Activated CD8-positive, alpha-beta memory T cell treated with anti-CD3 and anti-CD28 coated beads for 24 hours (primary cell): ENCODE results near the gene NEURL3.

Experiments used
- DNase-seq: peaks from one replicate; pipeline ENCODE4 v3.0.0-alpha.2; 2020

The NEURL3 gene

GRCh38 chr2:96527286-96528005, 22.3 kb upstream of the NEURL3 start:
- DNase-seq: peak; percentile 86

GRCh38 chr2:96526615-96527285, 21.6 kb upstream of the NEURL3 start:
- peak; percentile 61 for DNase-seq

GRCh38 chr2:96526101-96526591, 21.0 kb upstream of the NEURL3 start:
- peak; percentile 59 for DNase-seq

- peak; percentile 59 for DNase-seq
Measured at GRCh38 chr2:96525211-96525507, 20.0 kb upstream of the NEURL3 start.

- DNase-seq: peak; percentile 59
Measured at GRCh38 chr2:96524482-96525210, 19.5 kb upstream of the NEURL3 start.

GRCh38 chr2:96523659-96524481, 18.7 kb upstream of the NEURL3 start:
- DNase-seq: no peak

- no peak for DNase-seq
Measured at GRCh38 chr2:96522304-96523203, 17.4 kb upstream of the NEURL3 start.

GRCh38 chr2:96521219-96521618, 16.1 kb upstream of the NEURL3 start:
- no peak for DNase-seq

GRCh38 chr2:96520697-96521096, 15.5 kb upstream of the NEURL3 start:
- DNase-seq: no peak

- DNase-seq: no peak
Measured at GRCh38 chr2:96520231-96520630, 15.1 kb upstream of the NEURL3 start.

- DNase-seq: no peak
Measured at GRCh38 chr2:96517079-96517478, 11.9 kb upstream of the NEURL3 start.

- peak; percentile 49 for DNase-seq
Measured at GRCh38 chr2:96514521-96514920, 9.4 kb upstream of the NEURL3 start.

GRCh38 chr2:96512341-96512740, 7.2 kb upstream of the NEURL3 start:
- peak; percentile 33 for DNase-seq

- DNase-seq: peak; percentile 55
Measured at GRCh38 chr2:96511851-96512250, 6.7 kb upstream of the NEURL3 start.

- peak; percentile 51 for DNase-seq
Measured at GRCh38 chr2:96510931-96511595, 5.9 kb upstream of the NEURL3 start.

- DNase-seq: no peak
Measured at GRCh38 chr2:96509847-96510230, 4.7 kb upstream of the NEURL3 start.

GRCh38 chr2:96509114-96509846, 4.1 kb upstream of the NEURL3 start:
- peak; percentile 89 for DNase-seq

GRCh38 chr2:96508521-96509113, 3.5 kb upstream of the NEURL3 start:
- DNase-seq: no peak

- peak; percentile 99 for DNase-seq
Measured at GRCh38 chr2:96507957-96508520, 2.9 kb upstream of the NEURL3 start.

GRCh38 chr2:96506907-96507240, 1.7 kb upstream of the NEURL3 start:
- DNase-seq: peak; percentile 52
